ENCODE data around the gene RAD23B.

DNA sequence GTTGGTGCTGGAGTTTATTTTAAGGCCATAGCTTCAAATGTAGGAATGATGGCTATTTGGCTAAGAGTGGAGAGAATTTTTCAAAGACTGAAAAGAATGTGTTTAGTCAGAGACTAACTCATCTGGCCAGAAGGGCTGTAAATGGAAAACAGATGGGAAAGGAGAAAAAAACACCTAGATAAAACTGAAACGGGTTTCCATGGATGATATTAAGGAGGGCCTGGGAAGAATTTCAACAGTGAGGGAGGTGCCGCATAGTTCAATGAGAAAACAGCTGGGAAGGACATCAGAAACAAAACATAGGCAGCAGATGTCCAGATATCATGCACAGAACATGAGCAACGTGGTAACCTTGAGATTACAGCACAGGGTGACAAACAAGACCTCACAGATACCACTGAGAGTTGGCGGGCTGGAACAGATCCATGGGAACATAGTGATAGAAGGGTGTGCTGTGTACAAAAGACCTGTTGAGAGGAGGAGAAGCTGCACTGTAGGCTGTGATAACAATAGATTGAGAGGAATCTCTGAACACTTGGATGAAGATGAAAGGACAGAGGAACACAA lies 31.2 kb upstream of the RAD23B start:
- TF ChIP-seq, protein P1, sequence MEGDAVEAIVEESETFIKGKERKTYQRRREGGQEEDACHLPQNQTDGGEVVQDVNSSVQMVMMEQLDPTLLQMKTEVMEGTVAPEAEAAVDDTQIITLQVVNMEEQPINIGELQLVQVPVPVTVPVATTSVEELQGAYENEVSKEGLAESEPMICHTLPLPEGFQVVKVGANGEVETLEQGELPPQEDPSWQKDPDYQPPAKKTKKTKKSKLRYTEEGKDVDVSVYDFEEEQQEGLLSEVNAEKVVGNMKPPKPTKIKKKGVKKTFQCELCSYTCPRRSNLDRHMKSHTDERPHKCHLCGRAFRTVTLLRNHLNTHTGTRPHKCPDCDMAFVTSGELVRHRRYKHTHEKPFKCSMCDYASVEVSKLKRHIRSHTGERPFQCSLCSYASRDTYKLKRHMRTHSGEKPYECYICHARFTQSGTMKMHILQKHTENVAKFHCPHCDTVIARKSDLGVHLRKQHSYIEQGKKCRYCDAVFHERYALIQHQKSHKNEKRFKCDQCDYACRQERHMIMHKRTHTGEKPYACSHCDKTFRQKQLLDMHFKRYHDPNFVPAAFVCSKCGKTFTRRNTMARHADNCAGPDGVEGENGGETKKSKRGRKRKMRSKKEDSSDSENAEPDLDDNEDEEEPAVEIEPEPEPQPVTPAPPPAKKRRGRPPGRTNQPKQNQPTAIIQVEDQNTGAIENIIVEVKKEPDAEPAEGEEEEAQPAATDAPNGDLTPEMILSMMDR (IDR thresholded peaks at IDR 0.05) = no peak
- no peak for TF ChIP-seq POLR2A (IDR thresholded peaks at IDR 0.05)
- TF ChIP-seq POLR2AphosphoS5 (IDR thresholded peaks at IDR 0.05) = no peak

All from stomach (tissue), 4 donors.